Measurements from ENCODE around the gene CYLD.

CYLD gene

GRCh38 chr16:50741781-50742575 lies at the start of gene CYLD:
TSS of gene CYLD (plus strand) at chr16:50742086. CDS start at chr16:50749699, 7,613 bp downstream.
- TF ChIP-seq CTCF (IDR thresholded peaks at IDR 0.05; ENCODE audit: insufficient read depth, low read depth, low read length, missing control alignments) = no peak
- peak within 1 kb of the TSS; percentile 71 for H3K4me3 ChIP-seq (ENCODE audit: low read length)
- DNase-seq (ENCODE audit: low read depth) = peak; percentile 100

DNA sequence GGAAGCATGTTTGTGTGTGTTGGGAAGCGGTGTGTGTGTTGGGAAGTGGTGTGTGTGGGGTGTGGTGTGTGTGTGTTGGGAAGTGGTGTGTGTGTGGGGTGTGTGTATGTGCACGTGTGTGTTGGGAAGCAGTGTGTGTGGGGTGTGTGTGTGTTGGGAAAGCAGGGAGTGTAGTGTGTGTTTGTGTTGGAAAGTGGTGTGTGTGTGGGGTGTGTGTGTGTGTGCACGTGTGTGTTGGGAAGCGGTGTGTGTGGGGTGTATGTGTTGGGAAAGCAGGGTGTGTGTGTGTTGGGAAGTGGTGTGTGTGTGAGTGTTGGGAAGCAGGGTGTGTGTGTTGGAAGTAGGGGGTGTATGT lies 49.3 kb upstream of the CYLD start:
- H3K4me3 ChIP-seq (ENCODE audit: low read length) = no peak overlapping the region
- no peak for TF ChIP-seq CTCF (IDR thresholded peaks at IDR 0.05; ENCODE audit: insufficient read depth, low read depth, low read length, missing control alignments)
- DNase-seq (ENCODE audit: low read depth) = no peak

DNA sequence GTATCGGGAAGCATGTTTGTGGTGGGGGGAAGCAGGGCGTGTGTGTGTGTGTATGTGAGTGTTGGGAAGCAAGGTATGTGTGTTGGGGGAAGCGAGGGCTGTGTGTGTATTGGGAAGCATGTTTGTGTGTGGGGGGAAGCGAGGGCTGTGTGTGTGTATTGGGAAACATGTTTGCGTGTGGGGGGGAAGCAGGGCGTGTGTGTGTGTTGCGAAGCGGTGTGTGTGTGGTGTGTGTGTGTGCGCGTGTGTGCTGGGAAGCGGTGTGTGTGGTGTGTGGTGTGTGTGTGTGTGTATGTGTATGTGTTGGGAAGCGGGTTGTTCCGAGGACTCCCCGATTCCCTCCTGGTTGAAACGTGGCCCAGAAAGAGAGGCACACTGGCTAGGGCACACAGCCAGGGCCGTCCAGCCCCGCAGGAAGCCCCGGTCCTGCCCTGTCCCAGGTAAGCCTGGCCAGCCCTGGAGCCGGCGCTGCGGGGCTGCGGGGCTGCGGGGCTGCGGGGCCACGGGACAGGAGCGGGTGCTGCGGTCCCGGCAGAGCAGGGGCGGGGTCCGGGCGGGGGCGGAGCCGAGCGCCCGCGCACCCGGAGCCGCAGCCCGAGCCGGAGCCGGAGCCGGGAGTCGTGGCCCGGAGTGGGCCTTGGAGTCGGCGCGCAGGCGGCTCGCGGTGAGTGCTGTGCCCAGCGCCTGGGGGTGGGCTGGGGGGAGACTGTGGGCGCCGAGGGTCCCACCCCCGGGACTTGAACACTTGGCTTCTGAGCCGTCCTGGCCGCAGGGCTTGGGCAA lies 48.7 kb upstream of the CYLD start, which contains the start of gene NOD2:
NOD2 (plus strand) TSS at position 608 of the 783 bp plus-strand sequence. CDS start 5,890 bp downstream, outside the sequence.
- H3K4me3 ChIP-seq (ENCODE audit: low read length) = peak within 1 kb of the TSS; percentile 57
- no peak for TF ChIP-seq CTCF (IDR thresholded peaks at IDR 0.05; ENCODE audit: insufficient read depth, low read depth, low read length, missing control alignments)
- DNase-seq (ENCODE audit: low read depth) = peak; percentile 43

DNA sequence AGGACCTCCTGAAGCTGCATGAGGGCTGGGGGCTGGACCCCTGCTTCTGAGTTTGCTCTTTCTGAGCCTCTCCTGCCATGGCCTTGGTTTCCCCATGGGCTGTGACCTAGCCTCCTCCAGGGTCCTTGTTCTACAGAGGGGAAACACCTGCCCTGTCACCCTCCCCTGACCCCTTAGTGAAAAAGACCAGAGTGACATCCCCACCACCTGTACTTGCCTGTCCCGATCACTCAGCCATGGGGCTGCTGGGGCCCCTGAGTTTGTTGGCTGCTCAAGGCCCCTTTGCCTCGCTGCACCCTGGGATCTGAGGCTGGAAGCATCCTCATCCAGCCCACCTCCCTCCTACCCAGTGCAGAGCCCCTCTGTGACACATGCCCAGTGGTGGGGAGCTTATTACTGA lies 47.7 kb upstream of the CYLD start:
- TF ChIP-seq CTCF (IDR thresholded peaks at IDR 0.05; ENCODE audit: insufficient read depth, low read depth, low read length, missing control alignments) = no peak
- peak overlapping the region; percentile 57 for H3K4me3 ChIP-seq (ENCODE audit: low read length)
- no peak for DNase-seq (ENCODE audit: low read depth)

- H3K4me3 ChIP-seq (ENCODE audit: low read length) = no peak overlapping the region
- no peak for TF ChIP-seq CTCF (IDR thresholded peaks at IDR 0.05; ENCODE audit: insufficient read depth, low read depth, low read length, missing control alignments)
- DNase-seq (ENCODE audit: low read depth) = no peak
Measured at GRCh38 chr16:50695017-50696000, 46.6 kb upstream of the CYLD start.

DNA sequence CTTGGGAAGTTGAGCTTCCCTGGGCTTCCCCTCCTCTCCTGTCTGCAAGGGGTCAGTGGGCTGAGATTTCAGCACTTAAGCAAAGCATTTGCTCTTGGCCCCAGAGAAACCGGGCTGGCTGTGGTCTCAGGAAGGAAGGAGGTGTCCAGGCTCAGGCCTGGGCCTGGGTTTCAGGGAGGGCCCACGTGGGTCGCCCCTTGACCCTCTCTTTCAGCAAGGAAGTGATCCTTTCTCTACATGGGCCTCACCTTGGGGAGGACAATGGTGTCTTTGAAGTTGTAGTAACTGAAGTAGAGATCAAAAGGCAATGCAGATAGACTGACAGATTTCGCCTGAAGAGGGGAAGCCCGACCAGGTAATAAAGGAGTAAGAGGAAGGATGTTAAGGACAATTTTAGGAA lies 45.8 kb upstream of the CYLD start:
- TF ChIP-seq CTCF (IDR thresholded peaks at IDR 0.05; ENCODE audit: insufficient read depth, low read depth, low read length, missing control alignments) = no peak
- no peak overlapping the region for H3K4me3 ChIP-seq (ENCODE audit: low read length)
- no peak for DNase-seq (ENCODE audit: low read depth)
